Renal cortical epithelial cell (primary cell): Measurements from ENCODE around the gene CCDC34. TPM values are rescaled to one million over a fixed set of nuclear protein-coding genes. Genes with fewer than 3 reads are reported as not detected.

Source experiments
- DNase-seq: peaks from one replicate; pipeline ENCODE4 v3.0.0-alpha.2; 2011; ENCODE audit warnings: low read depth
- total RNA-seq: library from RNA; depleted of rRNA; stranded (reverse); fragments of >200 nt; gene quantifications from 2 replicates; pipeline ENCODE4 v1.2.3, GENCODE V29; 2014

The CCDC34 gene
- total RNA-seq, result 4.0 and 5.0 TPM in 2 replicates

DNA sequence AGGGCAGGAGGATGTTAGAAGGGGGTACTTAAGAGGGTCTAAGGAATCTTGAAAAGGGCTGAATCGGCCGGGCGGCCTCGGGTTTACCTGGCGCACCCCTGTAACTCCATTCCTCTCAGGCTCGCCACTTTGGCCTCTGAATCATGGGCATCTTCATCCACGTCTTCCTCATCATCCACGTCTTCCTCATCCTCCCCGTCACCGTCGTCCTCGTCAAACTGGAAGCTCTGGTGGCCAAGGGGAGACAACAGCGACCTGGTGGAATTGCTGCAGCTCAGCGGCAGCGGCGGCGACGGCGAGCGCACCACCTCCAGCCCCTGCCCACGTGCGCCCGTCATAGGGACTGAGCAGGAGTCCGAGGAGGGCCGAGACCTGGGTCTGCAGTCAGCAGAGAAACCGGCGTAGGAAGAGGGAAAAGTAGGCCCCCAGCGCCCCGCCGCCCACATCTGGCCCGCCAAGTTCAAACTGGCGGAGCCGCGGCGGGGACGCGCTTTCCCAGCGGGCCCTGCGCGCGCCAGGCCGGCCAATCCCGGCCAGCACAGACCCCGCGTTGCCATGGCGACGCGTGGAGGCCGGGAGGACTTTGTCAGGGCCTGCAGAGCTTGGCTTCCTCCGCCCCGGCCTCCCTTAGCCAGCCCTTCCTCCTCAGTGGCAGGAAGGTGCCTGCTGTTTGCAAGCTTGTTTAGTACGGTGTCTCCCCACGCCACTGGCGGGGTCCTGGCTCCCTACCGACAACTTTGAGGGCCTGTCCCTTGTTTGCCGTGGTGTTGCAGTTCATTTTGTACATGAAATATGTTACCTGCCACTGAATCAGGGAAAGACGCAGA, at the start of gene CCDC34:
TSS of gene CCDC34 (minus strand) at position 467 of the 827 bp plus-strand sequence. CDS start at position 446, 21 bp downstream.
- DNase-seq, result peak; percentile 74

GRCh38 chr11:27412192-27412691, 49.2 kb upstream of the CCDC34 start:
- no peak for DNase-seq

DNA sequence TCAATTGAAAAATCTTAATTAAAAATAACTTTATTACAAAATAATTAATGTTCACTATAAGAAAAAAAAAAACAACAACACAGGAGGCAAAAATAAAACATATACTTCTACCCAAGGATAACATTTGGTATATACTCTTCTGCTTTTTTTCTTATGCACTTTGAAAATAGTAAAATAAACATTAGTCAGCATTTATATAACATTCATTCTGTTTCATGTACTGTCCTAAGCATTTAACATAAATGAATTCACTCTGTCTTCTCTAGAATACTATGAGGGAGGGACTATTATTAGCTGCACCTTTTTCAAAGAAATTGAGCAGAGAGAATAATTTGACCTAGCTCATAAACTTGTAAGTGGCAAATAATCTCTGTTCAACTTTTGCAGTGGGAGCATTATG, 48.3 kb upstream of the CCDC34 start:
- DNase-seq, result no peak

DNA sequence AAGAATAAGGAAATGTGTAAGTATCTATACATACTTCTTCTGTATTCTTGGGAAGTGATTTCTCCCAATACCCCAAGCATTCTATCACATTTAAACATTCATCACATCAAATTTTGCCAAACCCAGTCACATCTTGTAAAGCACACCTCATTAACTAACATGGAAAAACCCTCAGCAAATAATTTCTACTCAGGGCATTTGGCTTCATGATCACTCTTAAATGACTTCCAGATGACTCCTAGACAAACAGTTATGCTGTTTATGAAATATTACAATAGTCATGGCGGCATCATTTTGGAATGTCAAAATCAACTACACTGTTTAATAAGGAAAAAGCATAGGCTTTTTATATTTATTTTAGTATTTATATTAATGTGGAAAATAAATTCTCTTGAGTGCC, 47.3 kb upstream of the CCDC34 start:
- no peak for DNase-seq

DNA sequence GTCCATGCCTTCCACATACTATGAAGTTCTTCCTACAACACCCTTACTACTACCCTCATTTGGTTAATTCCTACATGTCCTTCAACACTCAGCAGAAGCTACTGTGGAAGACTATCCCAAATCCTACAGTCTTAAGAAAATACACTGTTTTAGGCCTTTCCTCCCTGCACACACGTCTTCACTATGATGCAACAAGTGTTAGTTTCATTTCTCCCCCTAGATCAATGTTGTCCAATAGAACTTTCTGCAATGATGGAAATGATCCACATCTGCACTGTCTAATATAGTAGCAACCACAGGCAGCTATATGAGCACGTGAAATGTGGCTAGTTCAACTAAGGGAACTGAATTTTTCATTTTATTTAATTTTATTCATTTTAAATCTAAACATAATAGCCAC, 46.7 kb upstream of the CCDC34 start:
- DNase-seq, result no peak

GRCh38 chr11:27409049-27409448, 46.0 kb upstream of the CCDC34 start:
- no peak for DNase-seq

DNA sequence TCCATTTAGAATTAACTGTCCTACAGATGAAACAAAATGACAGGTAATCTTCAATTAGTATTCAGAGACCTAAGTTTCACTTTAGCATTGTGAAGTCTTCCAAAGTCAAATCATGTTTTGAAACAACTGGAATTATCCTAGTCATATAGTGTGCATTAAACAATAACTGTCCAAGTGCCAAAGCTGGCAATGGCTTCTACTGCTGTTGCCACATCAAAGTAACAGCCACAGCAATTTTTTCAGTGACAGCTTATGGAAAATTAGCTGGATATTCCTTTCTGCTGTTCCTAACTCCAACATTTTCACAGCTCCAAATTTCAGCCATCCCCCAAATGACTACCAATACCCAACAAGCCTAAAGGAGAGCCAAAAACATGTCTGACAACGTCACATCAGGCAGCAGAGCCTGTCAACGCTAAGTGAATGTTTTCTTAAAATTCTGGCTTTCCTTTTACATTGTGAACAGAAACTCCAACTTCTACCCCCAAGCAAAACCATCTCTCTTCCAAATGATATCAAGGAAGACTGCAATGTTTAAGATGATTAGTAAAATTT, 45.3 kb upstream of the CCDC34 start:
- DNase-seq, result no peak

DNA sequence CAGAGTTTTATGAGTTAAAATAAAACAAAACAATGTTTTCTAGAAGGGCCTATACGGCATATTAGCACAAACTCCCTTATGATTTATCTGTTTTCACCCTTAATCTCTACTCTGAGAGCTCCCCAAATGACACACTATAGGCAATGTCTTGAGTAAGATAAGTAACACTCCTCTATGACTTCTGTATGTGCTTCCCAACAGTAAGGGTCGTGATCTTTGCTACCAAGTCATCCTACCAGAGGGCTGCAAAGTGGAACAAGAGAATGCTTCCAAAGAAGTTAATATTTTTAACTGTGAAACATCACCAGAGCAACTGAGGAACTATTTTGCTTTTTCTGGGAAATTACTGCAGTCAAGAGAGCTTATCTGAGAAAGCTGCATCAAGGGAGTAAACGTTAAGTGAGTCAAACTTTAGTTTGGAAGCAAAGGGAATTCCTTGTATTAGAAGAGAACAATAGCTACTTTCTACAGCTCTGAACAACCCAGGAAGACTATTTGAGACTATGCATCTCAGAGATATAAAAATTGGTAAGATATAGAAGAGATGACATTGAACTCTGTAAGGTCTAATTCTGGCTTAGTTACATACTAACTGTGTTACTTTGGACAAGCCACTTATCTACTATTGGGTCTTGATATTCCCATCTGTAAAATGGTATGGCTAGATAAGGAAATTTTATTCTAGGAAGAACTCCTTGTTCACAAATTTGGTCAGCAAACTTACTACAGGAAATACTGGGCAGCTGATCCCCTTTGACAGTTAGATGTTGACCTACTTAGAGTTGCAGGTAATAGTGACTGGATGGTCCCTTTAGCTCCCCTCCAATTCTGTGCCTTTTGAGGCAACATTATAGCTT, 43.7 kb upstream of the CCDC34 start:
- DNase-seq, result no peak

GRCh38 chr11:27405134-27405533, 42.1 kb upstream of the CCDC34 start:
- DNase-seq, result no peak

GRCh38 chr11:27404427-27404826, 41.4 kb upstream of the CCDC34 start:
- DNase-seq, result no peak

DNA sequence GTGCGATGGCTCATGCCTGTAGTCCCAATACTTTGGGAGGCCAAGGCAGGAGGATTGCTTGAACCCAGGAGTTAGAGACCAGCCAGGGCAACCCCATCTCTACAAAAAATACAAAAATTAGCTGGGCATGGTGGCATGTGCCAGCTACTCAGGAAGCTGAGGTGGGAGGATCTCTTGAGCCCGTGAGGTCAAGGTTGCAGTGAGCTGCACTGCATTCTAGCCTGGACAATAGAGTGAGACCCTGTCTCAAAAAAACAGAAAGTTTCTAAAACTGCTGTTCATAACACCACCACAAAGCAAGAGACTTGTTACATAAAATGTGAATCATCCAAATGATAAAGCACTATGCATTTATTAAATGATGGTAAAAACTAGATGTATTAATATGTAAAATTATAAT, 40.2 kb upstream of the CCDC34 start:
- DNase-seq, result no peak

DNA sequence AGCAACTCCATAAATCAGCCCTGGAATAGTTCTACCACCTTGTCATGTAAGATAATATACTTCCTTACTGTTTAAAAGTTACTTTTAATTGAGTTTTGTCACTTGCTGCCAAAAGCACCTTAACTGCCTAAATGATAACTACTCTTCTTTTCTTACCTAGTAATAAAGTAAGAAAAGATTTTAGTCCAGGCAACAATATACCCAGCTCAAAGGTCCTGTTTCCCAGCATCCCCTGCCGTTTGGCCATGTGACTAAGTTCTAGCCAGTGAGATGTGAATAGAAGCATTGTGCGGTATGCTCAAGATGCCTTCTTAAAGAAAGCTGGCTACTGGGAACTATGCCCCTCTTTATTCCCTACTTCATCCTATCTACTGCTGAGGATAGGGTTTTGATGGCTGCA, 39.4 kb upstream of the CCDC34 start:
- no peak for DNase-seq

- DNase-seq, result peak; percentile 64
Observed at GRCh38 chr11:27401833-27402316, 38.9 kb upstream of the CCDC34 start.

DNA sequence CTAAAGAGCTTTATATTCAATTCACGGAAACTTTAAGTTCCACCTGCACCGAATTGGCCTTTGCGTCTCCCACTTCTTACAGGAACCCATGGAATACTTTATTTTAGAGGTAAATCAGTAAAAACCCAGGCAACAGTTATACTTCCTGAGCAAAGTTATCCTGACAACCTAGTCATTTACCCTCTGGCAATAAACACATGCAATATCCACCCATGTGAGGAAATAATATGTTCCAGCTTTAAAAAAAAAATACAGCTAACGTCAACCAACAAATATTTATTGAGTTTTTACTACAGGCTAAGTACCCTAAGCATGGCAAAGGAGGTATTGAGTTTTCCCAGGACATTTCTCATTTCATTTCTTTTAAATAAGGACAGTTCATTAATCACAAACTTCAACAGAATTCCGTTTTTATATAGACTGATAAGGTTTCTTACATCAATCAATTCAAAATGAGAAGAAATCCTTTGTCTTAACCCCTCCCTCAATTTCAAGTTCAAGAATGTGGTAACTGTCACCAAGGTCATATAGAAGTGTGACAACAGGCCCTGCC, 38.3 kb upstream of the CCDC34 start:
- no peak for DNase-seq

DNA sequence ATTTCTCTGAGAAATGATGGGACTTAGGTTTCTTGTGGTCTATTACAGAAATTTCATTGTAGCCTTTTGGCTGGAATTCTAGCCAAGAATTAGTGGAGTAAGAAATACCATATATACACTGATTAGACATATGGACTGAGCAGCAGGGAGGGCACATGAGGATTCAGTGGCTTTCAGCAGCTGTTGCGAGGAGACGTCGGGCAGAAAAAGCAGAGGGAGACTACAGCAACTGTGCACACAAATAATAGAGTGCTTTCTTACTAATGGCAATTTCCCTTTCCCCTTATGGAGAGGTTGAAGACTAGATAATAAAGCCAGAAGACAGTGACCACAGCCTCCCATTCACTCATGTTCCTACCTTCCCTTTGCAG, 35.4 kb upstream of the CCDC34 start:
- DNase-seq, result no peak

DNA sequence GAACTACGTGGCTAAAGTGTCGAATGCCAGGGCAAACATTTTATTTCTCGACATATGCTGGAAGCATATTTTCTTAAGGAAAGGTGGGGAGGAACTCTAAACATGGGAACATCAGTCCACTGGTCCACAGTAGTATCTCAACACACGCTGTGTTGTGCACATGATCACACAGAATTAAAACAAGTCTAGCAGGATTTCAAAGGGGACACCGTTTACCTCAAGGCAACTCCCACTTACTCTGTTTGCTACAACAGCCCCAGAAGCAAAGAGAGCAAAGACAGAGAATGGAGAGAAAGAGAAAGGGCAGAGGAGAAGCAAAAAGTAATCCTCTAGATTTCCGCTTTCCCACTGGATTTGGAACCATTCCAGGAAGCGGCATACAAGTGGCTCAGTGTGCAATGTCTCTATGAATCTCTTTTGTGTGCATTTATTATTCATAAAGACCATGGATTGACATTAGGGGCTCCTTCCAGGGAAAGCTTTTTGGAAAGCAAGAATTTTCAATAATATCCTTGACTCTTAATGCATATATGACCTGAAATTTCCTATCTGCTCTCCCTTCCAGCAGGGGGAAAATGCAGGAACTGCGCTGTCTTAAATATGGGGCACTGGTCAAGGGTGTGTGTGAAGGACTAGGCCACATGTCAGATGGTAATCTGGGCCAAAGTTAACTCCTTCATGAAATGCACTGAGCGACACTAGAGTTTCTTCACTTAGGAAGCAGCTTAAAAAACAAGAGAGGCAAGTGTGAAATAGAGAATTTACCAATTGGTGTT, 34.8 kb upstream of the CCDC34 start:
- no peak for DNase-seq

DNA sequence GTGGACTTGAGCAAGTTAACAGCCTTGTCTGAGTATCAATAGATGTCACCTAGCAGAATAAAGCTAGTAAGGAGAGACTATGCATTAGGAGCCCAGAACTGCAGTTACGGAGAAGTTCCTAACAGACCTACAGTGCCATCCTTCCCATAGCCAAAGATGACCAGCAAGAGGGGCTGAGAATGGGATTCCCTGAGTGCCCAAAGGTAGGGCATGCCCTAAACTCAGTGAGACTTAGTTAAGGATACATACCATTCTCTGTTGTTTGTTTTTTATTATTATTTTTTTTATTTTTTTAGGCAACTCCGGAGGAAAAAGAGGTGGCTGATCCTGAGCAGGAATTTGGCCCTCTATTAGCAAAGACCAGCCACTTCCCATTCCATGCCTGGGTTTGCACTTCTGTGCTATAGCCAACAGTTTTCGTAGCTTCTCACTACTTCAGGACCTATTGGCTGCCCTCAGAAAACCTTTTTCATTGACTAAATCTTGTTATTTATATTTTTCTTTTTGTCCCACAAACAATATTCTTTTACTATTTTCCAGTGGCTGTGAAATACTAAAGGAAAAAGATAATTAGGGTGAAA, 33.3 kb upstream of the CCDC34 start:
- DNase-seq, result no peak

DNA sequence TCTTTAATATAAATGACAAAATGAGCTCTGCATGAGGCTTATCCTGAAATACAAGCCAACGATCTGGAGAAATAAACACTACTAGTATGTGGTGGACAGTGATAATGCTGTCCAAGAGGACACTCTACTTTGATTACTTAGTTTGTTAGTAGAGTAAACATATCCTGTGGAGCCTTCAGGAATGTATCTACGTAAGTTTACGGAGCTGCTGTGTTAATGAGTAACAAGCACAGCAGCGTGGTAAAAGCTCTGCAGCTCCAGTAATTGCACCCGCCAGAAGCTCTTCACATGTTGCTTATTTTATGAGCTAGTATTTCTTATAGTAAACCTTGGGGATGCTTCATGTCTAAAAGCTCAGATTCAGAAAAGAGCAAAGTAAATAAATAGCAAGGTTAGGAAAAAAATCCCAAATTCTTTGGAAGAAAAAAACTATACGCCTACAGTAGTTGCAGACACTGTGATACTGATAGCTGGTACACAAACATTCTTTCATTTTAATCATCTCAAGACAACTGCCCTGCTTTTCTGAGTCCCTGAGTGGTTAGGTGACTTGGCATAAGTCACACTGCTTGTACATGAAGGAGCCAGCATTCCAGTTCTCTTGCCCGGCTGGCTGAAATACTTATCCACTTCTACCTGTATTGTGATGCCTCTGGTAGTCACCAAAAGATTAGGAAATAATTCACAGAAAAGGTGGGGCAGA, 32.7 kb upstream of the CCDC34 start:
- peak; percentile 97 for DNase-seq

GRCh38 chr11:27394781-27395228, 31.8 kb upstream of the CCDC34 start:
- peak; percentile 65 for DNase-seq
